ENCODE measurements around the gene CSPG4.
"Not testable (repeated sequence)": the region's sequence is repeated elsewhere in the genome, so short reads cannot be mapped to it uniquely, and the experiment has no call there.

GRCh38 chr15:75699517-75699916 lies 13.1 kb downstream of the CSPG4 start:
- TF ChIP-seq CTCF (IDR thresholded peaks at IDR 0.05; ENCODE audit: low read depth, low read length, poor library complexity, severe bottlenecking); EZH2phosphoT487 (IDR thresholded peaks at IDR 0.05; ENCODE audit: borderline replicate concordance, low read length): not testable (repeated sequence)
